Measurements from ENCODE around the gene GAPDH. TPM values are rescaled to one million over a fixed set of nuclear protein-coding genes. Genes with fewer than 3 reads are reported as not detected.

GAPDH gene
- total RNA-seq, 1 donor from 2014 or later, result 5,167 TPM

- no peak overlapping the region for H3K4me2 ChIP-seq (ENCODE audit: low read length)
- H3K9ac ChIP-seq (ENCODE audit: low read length), result no peak overlapping the region
- Mint-ChIP-seq H3K36me3 (ENCODE audit: low read depth, unreplicated experiment) (peaks cover 18% of the 10 kb centered on the region), H3K27ac (ENCODE audit: unreplicated experiment) (peak overlapping the region; percentile 85), H3K9me3 (ENCODE audit: unreplicated experiment) (no peaks in the 10 kb centered on the region), H3K4me3 (ENCODE audit: unreplicated experiment) (peak overlapping the region; percentile 91), H3K4me1 (ENCODE audit: low read depth, unreplicated experiment) (peaks cover 9% of the 10 kb centered on the region), H3K27me3 (ENCODE audit: low read depth, unreplicated experiment) (no peaks in the 10 kb centered on the region)
- H3K79me2 ChIP-seq (ENCODE audit: insufficient read depth, low read length), result peaks cover 42% of the 10 kb centered on the region
- TF ChIP-seq EZH2 (IDR thresholded peaks at IDR 0.05; ENCODE audit: insufficient read depth, low read length) (no peak), CTCF (IDR thresholded peaks at IDR 0.05; ENCODE audit: insufficient read depth, low read depth, low read length) (no peak)
- H3K4me1 ChIP-seq (ENCODE audit: insufficient read depth, low read length), result peaks cover 5% of the 10 kb centered on the region
- H3K9me3 ChIP-seq (ENCODE audit: insufficient read depth, low read depth, low read length), result no peaks in the 10 kb centered on the region
- no peak overlapping the region for H3K4me3 ChIP-seq (ENCODE audit: insufficient read depth, low read depth, low read length)
- H4K20me1 ChIP-seq (ENCODE audit: insufficient read depth, low read length), result peaks cover 42% of the 10 kb centered on the region
- no peaks in the 10 kb centered on the region for H3K27me3 ChIP-seq (ENCODE audit: insufficient read depth, low read length)
- FAIRE-seq (no peak), DNase-seq (ENCODE audit: low read depth) (no peak)
- H3K36me3 ChIP-seq (ENCODE audit: insufficient read depth, low read length), result peaks cover 44% of the 10 kb centered on the region
- no peak overlapping the region for H3K27ac ChIP-seq (ENCODE audit: low read depth, low read length)
- H2AFZ ChIP-seq (ENCODE audit: low read depth, low read length), result no peak overlapping the region
Observed at GRCh38 chr12:6569312-6569711, 35.0 kb downstream of the GAPDH start.

GRCh38 chr12:6569786-6570185, 35.5 kb downstream of the GAPDH start:
- Mint-ChIP-seq H3K27ac (ENCODE audit: unreplicated experiment) (peak overlapping the region; percentile 85), H3K4me1 (ENCODE audit: low read depth, unreplicated experiment) (peaks cover 9% of the 10 kb centered on the region), H3K36me3 (ENCODE audit: low read depth, unreplicated experiment) (peaks cover 21% of the 10 kb centered on the region), H3K4me3 (ENCODE audit: unreplicated experiment) (no peak overlapping the region), H3K27me3 (ENCODE audit: low read depth, unreplicated experiment) (no peaks in the 10 kb centered on the region), H3K9me3 (ENCODE audit: unreplicated experiment) (no peaks in the 10 kb centered on the region)
- TF ChIP-seq CTCF (IDR thresholded peaks at IDR 0.05; ENCODE audit: insufficient read depth, low read depth, low read length) (no peak), EZH2 (IDR thresholded peaks at IDR 0.05; ENCODE audit: insufficient read depth, low read length) (no peak)
- Histone ChIP-seq H3K4me3 (ENCODE audit: insufficient read depth, low read depth, low read length) (no peak overlapping the region), H3K9ac (ENCODE audit: low read length) (no peak overlapping the region), H4K20me1 (ENCODE audit: insufficient read depth, low read length) (peaks cover 44% of the 10 kb centered on the region), H3K4me1 (ENCODE audit: insufficient read depth, low read length) (peaks cover 5% of the 10 kb centered on the region), H2AFZ (ENCODE audit: low read depth, low read length) (no peak overlapping the region), H3K27ac (ENCODE audit: low read depth, low read length) (no peak overlapping the region), H3K9me3 (ENCODE audit: insufficient read depth, low read depth, low read length) (no peaks in the 10 kb centered on the region), H3K4me2 (ENCODE audit: low read length) (no peak overlapping the region), H3K27me3 (ENCODE audit: insufficient read depth, low read length) (no peaks in the 10 kb centered on the region), H3K36me3 (ENCODE audit: insufficient read depth, low read length) (peaks cover 48% of the 10 kb centered on the region), H3K79me2 (ENCODE audit: insufficient read depth, low read length) (peaks cover 40% of the 10 kb centered on the region)
- DNase-seq (ENCODE audit: low read depth), result no peak
- no peak for FAIRE-seq

- H3K4me1 Mint-ChIP-seq (ENCODE audit: low read depth, unreplicated experiment), result peaks cover 9% of the 10 kb centered on the region
- H3K27me3 Mint-ChIP-seq (ENCODE audit: low read depth, unreplicated experiment), result no peaks in the 10 kb centered on the region
- no peak for FAIRE-seq
- no peak for DNase-seq (ENCODE audit: low read depth)
- no peak overlapping the region for H3K4me3 ChIP-seq (ENCODE audit: insufficient read depth, low read depth, low read length)
- no peak overlapping the region for H3K9ac ChIP-seq (ENCODE audit: low read length)
- H3K4me2 ChIP-seq (ENCODE audit: low read length), result no peak overlapping the region
- H3K9me3 ChIP-seq (ENCODE audit: insufficient read depth, low read depth, low read length), result no peaks in the 10 kb centered on the region
- H4K20me1 ChIP-seq (ENCODE audit: insufficient read depth, low read length), result peaks cover 43% of the 10 kb centered on the region
- no peak overlapping the region for H2AFZ ChIP-seq (ENCODE audit: low read depth, low read length)
- H3K4me3 Mint-ChIP-seq (ENCODE audit: unreplicated experiment), result no peak overlapping the region
- peaks cover 54% of the 10 kb centered on the region for H3K36me3 ChIP-seq (ENCODE audit: insufficient read depth, low read length)
- H3K79me2 ChIP-seq (ENCODE audit: insufficient read depth, low read length), result peaks cover 36% of the 10 kb centered on the region
- peaks cover 5% of the 10 kb centered on the region for H3K4me1 ChIP-seq (ENCODE audit: insufficient read depth, low read length)
- H3K27me3 ChIP-seq (ENCODE audit: insufficient read depth, low read length), result no peaks in the 10 kb centered on the region
- no peaks in the 10 kb centered on the region for H3K9me3 Mint-ChIP-seq (ENCODE audit: unreplicated experiment)
- no peak overlapping the region for H3K27ac ChIP-seq (ENCODE audit: low read depth, low read length)
- H3K36me3 Mint-ChIP-seq (ENCODE audit: low read depth, unreplicated experiment), result peaks cover 24% of the 10 kb centered on the region
- TF ChIP-seq EZH2 (IDR thresholded peaks at IDR 0.05; ENCODE audit: insufficient read depth, low read length) (no peak), CTCF (IDR thresholded peaks at IDR 0.05; ENCODE audit: insufficient read depth, low read depth, low read length) (peak; percentile 27)
- peak overlapping the region; percentile 85 for H3K27ac Mint-ChIP-seq (ENCODE audit: unreplicated experiment)
Observed at GRCh38 chr12:6570264-6570887, 36.1 kb downstream of the GAPDH start.

Data from astrocyte (in vitro differentiated cells and primary cell).